COR-L47 (cell line): Measurements from ENCODE around the gene FAM3B.

ENCODE experiments used
- DNase-seq: peaks from one replicate; lab custom pipeline; 2025; lab: John Stamatoyannopoulos, UW

The FAM3B gene

DNA sequence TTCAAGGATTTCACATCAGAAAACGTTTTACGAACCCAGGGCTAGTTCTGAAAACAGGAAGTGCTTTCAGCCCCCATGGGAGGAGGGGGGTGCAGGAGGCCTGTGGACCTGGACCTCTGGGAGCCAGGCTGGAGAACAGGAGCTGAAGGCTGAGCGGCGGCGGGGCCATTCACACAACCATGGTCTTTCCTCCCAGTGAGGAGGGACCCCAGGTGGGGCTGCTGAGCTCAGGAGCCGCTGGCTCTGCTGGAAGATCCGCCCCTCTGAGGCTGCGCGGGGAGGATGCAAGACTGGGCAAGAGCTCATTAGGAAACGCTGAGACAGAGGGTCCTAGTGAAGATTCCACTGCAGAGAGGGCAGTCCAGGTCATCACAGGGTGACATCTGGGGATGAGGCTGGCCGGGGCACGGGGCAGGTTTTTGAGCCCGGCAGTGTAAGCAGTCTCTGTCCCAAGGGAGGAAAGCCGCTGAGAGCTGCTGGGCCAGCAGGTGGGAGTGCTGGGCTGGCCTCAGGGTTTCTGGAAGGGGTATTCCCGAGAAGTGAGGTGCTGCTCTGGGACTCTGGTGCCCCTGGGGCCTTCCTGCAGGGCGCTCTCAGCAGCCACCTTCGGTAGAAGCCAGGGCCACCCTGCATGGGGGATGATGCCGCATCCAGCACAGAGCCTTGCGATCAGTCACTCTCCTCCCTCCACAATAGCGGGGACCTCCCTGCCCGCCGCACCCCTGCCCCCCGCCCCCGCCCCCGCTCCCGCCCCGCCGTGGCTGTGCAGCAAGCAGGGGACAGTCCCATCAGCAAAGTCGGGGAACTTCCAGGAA lies 52.7 kb downstream of the FAM3B start:
- DNase-seq = peak; percentile 15

GRCh38 chr21:41369920-41370839 lies 53.6 kb downstream of the FAM3B start:
- DNase-seq = no peak

DNA sequence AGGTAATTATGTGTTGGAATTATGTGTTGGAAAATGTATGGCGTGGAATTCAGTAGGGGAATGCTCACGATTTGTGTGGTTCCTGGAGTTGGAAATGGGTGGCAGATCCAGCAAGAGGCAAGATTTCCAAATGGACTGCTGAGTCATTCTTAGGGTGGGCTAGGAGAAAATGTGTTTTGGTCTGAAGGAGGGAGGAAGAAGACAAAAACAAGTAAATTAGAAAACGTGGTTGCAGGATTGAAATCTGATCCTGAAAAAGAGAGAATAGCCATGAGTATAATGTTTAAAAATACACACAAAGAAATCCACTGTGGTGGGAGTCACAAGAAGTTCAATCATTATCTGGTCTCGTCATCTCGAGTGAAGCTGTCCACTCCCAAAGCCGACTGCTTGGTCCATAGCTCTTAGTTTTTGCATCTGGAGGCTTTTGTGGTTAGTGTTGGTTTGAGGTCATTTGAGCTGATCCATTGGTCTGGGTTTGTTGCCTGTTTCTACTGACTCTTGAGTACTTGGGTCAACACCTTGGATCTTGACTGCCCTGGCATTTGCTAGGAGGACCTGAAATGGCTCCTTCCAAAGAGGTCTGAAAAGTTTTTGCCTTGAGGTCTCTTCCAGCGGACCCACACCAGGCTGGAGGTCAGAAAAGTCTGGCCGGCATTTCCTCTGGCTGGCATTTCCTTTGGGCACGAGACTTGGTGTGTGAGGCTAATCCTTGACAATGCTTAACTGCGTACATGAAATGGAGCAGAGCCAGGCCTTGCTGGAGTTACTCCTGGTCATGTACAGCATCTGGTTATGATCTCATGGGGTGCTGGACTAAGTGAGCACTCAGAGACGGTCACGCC lies 54.5 kb downstream of the FAM3B start:
- DNase-seq = no peak

- DNase-seq = no peak
Observed at GRCh38 chr21:41371685-41372030, 55.1 kb downstream of the FAM3B start.

DNA sequence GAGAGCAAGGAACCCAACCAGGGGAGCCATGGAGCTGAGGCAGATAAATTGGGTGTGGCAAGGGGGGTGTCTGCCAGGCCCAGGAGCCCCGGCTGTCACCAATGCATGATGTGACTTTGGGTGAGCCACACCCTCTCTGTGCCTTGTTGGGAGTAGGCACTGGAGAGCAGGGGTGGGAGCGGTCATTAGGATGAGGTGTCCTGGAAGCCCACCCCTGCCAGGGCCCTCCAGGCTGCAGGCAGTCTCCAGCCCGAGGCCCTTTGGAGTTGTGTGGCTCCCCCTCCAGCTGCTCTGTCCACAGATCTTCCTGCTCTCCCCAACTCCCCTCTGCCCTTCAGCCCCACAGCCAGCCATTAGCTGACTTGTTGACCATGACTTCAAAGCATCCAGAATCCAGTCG lies 56.7 kb downstream of the FAM3B start:
- DNase-seq = no peak

GRCh38 chr21:41373763-41374162 lies 57.2 kb downstream of the FAM3B start:
- DNase-seq = no peak

- no peak for DNase-seq
Observed at GRCh38 chr21:41374177-41374712, 57.6 kb downstream of the FAM3B start.

GRCh38 chr21:41374867-41375533 lies 58.4 kb downstream of the FAM3B start:
- DNase-seq = no peak

DNA sequence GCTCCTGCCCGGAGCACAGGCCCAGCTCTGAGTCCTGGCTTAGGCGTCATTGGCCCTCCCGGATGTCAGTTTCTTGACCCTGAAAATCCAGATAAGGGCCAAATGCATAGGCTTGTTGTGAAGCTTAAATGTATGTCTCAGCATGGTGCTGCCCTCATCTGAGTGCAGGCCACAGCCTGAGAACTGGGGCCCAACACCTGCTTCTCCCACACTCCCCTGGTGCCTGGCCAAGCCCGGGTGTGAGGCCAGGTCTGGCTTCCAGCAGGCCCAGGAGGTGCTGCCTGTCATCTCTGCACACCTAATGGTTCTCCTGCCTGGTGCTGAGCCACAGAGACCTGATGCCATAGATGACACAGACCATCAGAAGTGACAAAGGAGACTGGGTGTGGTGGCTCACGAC lies 59.3 kb downstream of the FAM3B start:
- no peak for DNase-seq

GRCh38 chr21:41377715-41378114 lies 61.1 kb downstream of the FAM3B start:
- DNase-seq = no peak

DNA sequence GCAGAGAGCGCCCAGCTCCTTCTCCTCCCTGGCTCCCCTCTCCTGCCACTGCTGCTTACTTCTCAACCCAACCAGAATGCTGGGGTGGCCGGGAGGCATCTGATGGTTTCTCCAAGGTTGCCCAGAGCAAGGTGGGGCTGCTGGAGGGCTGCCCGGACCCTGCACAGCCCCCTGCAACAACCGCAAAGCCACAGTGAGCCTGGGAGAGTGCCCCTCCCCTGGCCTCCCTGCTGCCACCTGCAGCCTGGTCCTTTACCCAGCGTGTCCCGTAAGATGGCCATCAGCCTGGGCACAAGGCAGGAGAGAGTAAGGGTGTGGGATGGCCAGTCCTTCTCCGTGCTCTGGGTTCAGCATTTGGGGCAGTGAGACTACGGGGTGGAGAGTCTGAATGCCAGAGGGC lies 62.2 kb downstream of the FAM3B start:
- no peak for DNase-seq

GRCh38 chr21:41379901-41380300 lies 63.3 kb downstream of the FAM3B start:
- DNase-seq = no peak

DNA sequence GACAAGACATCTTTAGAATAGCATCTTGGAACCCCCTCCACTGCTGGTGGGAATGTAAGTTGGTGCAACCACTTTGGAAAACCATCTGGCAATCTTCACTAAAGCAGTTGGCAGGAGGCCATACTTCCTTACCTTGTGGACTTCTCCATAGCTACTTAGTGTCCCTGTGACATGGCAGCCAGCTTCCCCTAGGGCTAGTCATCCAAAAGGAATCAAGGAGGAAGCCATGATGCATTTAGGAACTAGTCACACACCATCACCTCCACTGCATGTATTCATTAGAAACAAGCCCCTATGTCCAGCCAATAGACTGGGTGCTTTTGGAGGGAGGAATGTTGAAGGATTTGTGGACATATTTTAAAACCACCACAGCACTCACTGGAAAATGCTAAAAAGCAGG lies 65.1 kb downstream of the FAM3B start:
- DNase-seq = no peak

- DNase-seq = no peak
Observed at GRCh38 chr21:41387042-41387819, 70.6 kb downstream of the FAM3B start.

GRCh38 chr21:41387824-41388223 lies 71.2 kb downstream of the FAM3B start:
- DNase-seq = no peak

- DNase-seq = no peak
Observed at GRCh38 chr21:41388259-41388658, 71.7 kb downstream of the FAM3B start.

- no peak for DNase-seq
Observed at GRCh38 chr21:41390043-41390639, 73.5 kb downstream of the FAM3B start.

- DNase-seq = no peak
Observed at GRCh38 chr21:41393876-41394465, 77.4 kb downstream of the FAM3B start.

GRCh38 chr21:41396558-41397075 lies 80.0 kb downstream of the FAM3B start:
- no peak for DNase-seq

GRCh38 chr21:41397471-41397891 lies 80.9 kb downstream of the FAM3B start:
- no peak for DNase-seq
